GM19397 (cell line): Measurements from ENCODE around the gene MYO5A.
"Not testable (repeated sequence)": the region's sequence is repeated elsewhere in the genome, so short reads cannot be mapped to it uniquely, and the experiment has no call there.

Experiments
- ATAC-seq: cut with Tn5 transposase; IDR thresholded peaks from one replicate; pipeline ENCODE4 v1.9.1; 2021; ENCODE audit warnings: mild to moderate bottlenecking, moderate library complexity; ENCODE audit not compliant: unreplicated experiment

The MYO5A gene

DNA sequence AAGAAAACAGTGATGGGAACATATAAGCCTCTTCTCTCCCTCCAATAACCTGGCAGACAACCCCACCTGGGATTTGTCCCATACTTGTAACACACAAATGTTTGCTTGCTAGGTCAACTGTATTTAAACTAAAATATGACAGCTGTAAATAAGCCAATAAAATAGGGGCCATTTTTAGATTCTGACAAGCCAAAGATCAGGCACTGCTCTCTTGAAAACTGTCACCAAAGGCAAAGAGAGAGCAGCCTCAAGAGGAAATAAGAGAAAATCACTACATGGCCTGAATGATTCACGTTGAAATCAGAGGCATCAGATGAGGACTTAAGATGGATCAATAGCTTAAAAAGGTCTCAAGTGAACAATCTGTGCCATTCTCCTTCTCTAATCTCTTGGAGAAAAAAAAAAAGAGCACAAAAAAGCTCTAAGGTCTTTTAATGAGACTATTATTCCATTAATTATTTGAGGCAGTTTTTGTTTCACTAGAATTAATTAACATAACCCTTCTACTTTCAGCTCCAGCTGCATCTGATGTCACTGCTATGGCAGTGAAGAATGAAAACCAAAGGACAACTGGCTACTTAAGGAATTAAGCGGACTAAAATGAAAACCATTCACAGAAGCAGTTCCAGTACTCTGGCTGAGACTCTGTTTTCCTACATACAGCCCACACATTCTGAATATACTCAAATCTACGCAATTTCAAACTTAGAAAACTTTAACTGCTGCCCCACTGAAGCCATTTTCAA is 19.0 kb downstream of the MYO5A start:
- no peak for ATAC-seq

DNA sequence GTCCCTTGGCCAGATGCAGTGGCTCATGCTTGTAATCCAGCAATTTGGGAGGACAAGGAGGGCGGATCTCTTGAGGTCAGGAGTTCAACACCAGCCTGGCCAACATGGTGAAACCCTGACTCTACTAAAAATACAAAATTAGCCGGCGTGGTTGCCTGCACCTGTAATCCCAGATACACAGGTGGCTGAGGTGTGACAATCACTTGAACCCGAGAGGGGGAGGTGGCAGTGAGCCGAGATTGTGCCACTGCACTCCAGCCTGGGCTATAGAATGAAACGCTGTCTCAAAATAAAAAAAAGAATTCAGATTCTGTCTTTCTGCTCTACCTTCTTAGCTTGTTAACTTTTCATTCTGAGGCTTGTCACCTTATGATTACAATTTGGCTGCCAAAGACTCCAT is 22.1 kb downstream of the MYO5A start:
- no peak for ATAC-seq

DNA sequence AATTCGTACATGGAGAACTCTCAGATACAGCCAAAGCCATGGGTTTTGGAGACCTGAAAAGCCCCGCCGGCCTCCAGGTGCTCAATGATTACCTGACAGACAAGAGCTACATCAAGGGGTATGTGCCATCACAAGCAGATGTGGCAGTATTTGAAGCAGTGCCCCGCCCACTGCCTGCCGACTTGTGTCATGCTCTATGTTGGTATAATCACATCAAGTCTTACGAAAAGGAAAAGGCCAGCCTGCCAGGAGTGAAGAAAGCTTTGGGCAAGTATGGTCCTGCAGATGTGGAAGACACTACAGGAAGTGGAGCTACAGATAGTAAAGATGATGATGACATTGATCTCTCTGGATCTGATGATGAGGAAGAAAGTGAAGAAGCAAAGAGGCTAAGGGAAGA is 23.5 kb downstream of the MYO5A start:
- ATAC-seq: no peak

DNA sequence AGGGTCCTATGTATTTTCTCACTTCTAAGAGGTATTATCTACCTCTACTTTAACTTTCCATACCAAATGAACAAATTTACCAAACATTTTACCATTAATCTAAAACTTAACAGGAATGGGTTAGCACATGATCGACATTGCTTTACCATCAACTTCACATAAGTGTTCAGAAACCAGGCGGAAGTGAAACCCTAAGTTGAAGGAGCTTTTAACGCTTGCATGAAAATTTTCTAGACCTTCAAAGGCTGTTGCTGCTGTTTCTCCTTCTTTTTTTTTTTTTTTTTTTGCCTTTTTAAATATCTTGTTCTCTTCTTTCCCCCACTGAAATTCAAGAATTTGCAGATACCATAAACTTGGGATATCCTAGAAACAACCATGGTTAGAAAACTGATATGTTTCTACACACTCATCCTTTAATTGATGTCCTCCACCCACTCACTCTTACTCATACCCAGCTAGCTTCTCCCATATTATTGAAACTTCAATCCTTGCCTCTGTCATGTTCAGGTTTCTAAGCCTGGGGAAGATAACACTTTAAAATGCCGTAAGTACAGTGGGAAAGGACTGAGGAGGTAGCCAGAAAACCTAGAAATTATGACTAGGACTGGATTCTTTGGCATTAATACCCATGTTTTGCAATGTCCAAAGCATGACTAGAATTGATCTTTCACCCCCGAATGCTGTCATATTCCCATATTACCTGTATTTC is 24.7 kb downstream of the MYO5A start:
- ATAC-seq: peak; percentile 80

DNA sequence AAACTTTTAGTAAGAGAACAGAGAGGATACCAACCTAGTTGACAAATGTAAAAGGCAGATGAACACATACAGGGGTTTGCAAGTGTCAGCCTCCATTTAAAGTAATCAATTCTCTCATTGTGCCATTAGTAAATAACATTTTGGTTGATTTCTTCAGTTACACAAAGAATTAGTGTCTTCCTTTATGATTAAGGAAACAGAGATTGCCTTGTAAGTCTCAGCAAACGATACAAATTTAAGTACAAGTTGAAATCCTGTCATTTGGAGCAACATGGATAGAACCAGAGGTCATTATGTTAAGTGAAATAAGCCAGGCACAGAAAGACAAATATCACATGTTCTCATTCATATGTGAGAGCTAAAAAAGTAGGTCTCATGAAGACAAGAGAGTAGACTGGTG is 26.1 kb downstream of the MYO5A start:
- ATAC-seq: no peak

DNA sequence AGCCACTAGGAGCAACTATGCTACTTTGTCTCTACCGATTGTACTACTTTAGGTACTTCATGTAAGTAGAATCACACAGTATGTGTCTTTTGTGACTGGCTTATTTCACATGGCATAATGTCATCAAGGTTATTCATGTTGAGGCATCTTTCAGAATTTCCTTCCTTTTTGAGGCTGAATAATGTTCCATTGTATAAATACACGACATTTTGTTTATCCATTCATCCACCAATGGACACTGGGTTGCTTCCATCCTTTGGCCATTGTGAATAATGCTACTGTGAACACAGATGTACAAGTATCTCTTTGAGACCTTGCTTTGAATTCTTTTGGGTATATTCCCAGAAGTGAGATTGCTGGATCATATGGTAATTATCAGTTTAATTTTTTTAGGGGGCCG is 29.2 kb downstream of the MYO5A start:
- ATAC-seq: no peak

DNA sequence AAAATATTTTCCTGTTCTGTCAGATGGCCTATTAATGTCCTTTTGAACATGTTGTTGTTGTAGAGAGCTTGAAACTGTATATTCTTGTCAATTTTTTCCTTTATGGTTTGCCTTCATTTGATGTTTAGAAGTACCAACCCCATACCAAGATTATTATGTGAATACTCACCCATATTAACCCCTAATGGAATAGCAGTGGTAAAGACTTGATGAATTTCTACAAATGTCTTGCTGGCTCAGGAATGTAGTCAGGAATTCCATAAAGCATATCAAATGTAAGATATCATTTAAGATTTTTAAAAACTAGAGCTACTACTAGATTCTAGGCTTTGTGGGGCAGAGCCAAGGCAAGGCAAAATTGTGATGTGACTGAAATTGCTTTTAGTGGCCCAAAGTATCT is 30.0 kb downstream of the MYO5A start:
- no peak for ATAC-seq

DNA sequence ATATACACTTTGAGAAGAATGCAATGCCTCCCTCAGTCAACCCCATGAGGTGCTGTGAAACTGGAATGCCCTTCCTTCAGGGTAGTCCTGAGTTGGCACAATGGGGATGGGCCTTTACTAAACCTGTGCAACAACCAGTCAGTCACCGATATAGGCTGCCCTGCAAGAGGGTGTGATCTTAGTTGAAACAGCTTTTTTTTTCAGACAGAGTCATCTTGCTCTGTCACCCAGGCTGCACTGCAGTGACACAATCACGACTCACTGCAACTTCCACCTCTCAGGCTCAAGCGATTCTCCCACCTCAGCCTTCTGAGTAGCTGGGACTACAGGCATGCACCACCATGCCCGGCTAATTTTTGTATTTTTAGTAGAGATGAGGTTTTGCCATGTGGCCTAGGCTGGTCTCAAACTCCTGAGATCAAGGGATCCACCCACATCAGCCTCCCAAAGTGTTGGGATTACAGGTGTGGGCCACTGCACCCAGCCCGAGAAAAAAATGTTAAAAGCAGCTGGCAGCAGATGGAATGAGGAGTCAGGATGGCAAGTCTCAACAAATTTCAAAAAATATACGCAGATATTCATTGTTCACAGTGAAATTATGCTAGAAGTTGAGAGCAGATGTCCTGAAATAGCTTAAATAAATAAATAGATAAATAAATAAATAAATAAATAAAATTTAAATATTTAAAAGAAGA is 31.8 kb downstream of the MYO5A start:
- no peak for ATAC-seq

DNA sequence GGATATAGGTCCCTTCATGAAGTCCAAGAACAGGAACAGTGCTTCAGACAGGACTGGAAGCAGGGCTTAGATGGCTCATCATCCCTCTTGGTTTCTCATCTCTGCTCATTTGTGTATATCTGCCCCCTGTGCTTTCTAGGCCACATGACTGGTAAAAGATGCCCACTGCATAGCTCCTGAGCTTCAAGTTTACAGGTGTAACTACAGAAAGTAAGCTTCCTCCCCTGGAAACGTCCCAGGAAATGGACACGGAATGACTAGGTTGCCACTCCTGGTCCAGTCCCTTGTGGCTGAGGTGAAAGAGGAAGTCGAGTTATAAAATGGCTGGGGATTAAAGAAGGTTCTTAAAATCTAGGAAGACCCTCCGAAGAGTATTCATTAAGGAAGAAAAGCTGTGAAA is 32.5 kb downstream of the MYO5A start:
- ATAC-seq: no peak

DNA sequence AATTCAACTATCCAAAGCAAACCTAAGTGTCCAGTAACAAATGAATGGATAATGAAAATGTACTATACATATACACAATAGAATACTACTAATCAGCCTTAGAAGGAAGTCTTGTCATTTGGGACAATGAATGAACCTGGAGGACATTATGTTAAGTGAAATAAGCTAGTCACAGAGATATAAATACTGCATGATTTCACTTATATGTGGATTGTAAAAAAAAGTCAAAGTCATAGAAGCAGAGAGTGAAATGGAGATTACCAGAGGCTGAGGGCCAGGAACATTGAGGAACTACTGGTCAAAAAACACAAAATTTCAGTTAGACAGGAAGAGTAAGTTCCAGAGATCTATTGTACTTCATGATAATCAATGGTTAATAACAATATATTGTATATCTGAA is 33.6 kb downstream of the MYO5A start:
- ATAC-seq: no peak

DNA sequence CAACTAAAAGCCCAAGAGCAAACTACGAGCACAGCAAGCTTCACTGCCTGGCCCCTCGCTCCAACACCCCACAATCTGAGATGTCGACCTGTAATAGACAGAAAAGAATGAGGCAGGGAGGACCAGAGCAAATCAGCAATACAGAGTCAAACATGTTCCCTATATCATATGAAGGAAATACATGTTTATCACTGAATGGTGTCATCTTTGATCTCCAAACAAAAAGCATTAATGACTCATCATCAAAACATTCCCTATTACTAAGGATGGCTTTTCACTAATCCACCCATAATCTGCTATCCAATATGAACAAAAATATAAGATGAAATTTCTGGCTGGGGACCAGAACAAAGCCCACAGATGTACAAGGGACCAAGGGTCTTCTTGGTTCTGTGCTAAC is 34.7 kb downstream of the MYO5A start:
- no peak for ATAC-seq

DNA sequence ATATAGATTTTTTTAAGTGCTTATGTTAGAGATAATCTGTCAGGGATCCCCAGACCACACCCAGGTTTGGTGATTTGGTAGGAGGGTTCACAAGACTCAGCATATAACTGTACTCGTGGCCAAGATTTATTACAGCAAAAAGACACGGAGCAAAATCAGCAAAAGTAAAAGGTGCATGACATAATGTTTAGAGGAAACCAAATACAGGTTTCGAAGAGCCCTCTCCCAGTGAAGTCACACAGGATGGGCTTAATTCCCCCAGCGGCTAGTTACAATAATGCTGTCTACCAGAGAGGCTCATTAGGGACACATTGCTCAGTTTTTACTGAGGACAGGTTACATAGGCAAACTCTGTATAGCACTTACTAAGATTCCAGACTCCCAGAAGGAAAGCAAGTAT is 36.5 kb downstream of the MYO5A start:
- no peak for ATAC-seq

DNA sequence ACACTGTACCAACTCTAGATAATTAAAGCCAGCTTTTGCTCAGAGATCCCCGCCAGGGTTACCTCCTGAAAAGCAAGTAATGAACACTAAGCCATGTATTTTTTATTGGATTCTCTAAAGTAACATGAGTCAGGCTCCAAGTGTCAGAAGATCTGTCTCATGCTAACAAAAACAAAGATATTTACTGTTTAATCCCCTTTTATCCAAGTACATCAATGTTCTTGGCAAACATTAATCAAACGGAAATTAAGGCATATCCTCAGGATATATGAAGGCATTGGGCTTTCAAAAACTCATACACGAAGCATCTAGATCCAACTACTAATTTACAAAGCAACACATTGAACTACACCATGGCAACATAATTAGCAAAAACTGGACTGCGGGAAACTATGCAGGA is 37.2 kb downstream of the MYO5A start:
- ATAC-seq: no peak

DNA sequence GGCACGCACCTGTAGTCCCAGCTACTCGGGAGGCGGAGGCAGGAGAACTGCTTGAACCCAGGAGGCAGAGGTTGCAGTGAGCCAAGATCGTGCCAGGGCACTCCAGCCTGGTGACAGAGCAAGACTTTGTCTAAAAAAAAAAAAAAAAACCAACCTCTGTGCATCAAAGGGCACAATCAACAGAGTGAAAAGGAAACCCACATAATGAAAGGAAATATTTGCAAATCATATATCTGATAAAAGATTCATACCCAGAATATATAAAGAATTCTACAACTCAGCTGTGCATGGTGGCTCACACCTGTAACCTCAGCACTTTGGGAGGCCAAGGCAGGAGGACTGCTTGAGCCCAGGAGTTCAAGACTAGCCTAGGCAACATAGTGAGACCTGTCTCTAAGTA is 39.2 kb downstream of the MYO5A start:
- ATAC-seq: not testable (repeated sequence)

DNA sequence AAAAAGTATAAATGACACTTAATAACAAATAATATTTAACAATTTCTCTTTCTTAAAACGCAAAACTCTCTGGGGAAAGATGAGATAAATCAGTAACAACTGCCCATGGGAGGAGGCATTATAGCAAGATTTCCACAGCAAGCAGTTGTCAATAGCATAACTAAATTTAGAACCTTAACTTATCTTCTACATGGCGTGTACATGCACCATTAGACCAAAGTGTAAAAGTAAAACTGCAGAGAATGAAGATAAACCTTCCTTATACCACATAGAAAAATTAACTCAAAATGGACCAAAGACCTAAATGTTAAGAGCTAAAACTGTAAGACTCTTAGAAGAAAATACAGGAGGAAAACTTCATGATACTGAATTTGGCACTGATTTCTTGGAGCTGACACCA is 39.9 kb downstream of the MYO5A start:
- no peak for ATAC-seq

DNA sequence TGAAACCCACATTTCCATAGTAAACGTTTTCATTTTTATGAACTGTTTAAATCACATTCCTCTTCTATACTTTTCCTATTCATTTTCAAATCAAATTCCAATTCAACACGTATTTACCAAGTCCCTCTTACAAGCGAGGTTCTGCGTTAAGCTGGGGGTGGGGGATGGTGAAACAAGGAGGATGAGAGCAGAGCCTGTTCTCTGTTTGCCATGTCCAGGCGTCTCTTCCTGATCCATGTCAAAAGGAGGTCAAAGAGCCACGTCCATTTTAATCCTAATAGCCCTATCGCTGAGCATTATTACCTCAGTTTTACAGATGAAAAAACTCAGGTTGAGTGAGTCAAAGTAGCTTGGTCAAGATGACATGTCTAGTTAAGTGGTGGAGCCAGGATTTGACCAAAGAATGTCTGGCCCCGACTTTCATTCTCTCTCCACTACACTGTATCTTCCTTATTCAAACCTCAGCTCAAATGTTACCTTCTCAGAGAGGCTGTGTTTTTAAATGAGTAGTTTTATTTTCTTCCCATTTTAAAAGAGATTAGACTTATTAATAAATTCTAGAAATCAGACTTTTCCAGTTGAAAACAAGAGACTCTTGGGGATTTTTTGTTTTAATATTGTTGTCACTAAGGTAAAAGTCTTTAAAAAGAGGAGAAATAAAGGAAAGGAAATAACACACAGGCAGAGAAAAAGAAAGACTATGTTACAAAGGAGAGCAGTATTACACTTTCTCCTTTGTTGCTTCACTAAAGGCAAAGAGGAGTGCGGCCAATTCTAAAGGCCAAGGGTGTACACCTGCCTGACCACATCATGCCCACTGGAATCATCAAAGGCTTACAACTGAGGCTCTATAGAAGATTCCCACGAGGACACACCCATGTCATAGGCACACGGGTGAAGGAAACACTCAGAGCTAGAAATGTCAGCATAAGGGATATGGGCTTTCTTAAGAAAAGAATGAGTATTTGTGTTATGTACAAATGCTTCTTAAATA is 42.4 kb downstream of the MYO5A start:
- ATAC-seq: no peak

DNA sequence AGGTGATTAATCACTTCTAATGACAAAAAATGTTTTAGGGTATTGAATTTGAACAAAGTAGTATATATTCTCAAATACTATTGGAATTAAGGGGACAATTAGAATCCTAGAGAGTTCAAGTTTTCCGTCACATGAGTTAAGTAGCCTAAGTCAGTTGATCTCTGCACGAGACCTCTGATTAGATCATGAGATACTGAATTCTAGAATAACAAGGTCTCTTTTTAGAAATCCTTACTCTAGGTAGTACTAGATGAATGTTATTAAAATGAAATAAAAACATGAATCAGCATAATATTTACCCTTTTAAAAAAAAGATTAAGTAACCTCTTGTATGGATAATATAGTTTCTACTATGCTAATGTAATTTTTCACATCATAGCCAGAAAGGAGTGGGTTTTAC is 43.4 kb downstream of the MYO5A start:
- no peak for ATAC-seq

DNA sequence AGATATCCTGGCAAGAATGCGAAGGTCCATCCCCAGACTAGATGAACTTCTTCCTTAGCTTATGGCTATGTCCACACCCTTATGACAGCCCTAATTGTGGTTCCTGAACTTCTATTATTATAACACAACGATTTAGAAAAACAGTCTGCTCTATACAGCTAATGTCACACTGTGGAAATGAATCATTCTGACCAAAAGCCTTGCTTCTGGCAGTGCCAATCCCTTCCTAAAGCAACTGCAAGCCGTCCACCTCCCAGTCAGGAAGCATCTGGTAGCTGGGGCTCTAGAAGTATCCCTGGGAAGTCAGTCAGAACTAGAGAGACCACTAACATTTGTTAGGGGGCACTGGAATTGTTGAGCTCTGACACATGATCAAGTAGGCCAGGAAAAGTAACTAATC is 45.0 kb downstream of the MYO5A start:
- no peak for ATAC-seq

DNA sequence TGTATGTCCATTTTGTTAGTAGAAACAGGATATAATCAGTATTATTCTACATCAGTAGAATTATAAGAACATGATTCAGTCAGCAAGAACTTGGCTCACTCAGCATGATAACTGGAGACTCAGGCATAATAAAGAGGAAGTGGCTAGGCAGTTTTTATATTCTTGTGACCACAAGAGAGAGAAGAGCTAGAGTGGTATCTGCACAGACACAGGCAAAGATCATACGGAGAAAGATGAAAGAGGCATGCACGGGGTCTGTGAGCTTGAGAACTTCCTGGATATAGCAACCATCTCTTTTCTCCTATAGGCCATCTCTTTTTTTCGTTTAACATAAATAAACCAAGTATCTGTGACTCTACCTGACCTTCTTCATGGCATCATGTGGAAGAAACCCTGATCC is 46.8 kb downstream of the MYO5A start:
- ATAC-seq: peak; percentile 92

DNA sequence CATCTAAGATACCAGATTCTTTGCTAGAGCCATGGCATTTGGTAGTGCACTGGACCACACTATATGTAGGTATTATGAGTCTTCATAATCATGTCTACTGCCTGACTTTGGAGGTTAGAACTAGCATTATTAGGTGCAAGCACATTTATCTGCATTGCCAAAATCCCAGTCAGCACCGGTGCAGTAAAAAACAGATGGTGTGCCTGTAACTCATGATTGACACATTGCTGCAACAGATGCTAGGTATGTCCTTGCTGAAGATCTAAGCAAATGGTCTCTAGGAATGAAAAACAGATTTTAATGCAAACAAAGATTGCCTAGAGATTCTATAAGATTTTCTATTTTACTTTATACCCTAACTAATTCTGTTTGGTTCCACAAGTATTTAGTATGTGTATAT is 47.7 kb downstream of the MYO5A start:
- no peak for ATAC-seq

DNA sequence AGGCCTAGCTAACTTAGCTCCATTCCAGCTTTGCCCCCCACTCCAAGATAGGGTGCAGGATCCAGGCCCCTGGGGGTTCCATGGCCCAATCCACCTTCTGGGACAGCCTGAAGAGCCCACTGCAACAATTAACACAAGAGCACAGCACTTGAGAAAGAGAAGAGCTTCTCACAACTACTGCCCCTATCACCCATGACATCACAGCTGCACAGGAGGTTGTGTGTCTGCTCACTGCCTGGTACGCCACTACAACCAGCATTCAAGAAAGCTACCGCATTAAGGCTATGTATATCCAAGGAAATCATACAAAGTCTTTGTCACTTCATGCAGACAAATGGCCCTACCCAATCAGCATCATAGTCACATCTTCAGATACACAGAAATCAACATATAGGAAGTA is 62.0 kb downstream of the MYO5A start:
- no peak for ATAC-seq
